Measurements from ENCODE around the gene GATA6.

Gene GATA6

DNA sequence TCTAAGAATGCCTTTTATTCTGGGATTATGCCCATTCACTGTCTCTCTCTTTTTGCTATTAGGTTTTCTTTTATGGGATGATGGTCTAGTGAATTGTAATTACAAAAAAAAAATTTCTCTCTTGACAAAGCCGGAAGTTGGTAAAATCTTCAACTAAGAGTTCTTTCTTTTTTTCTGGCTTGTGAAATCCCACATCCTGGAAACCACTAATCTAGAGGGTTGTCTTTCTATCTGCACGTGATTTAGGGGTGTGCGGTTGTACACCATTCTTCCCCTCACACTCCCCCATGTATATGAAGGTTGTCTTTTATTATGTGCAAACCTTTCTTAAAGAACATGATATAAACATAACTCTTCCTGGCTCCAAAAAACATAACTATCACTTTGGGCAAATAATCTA is 52.0 kb downstream of the GATA6 start:
- no peak for DNase-seq (ENCODE audit: low spot score)
- TF ChIP-seq CTCF (IDR thresholded peaks at IDR 0.05; ENCODE audit: borderline replicate concordance, control extremely low read depth, extremely low read depth, insufficient read depth, missing control alignments), result no peak
- in situ Hi-C loops (cut with MboI; ENCODE audit: low sequenced_read_pairs, unreplicated experiment), result no loop called here

DNA sequence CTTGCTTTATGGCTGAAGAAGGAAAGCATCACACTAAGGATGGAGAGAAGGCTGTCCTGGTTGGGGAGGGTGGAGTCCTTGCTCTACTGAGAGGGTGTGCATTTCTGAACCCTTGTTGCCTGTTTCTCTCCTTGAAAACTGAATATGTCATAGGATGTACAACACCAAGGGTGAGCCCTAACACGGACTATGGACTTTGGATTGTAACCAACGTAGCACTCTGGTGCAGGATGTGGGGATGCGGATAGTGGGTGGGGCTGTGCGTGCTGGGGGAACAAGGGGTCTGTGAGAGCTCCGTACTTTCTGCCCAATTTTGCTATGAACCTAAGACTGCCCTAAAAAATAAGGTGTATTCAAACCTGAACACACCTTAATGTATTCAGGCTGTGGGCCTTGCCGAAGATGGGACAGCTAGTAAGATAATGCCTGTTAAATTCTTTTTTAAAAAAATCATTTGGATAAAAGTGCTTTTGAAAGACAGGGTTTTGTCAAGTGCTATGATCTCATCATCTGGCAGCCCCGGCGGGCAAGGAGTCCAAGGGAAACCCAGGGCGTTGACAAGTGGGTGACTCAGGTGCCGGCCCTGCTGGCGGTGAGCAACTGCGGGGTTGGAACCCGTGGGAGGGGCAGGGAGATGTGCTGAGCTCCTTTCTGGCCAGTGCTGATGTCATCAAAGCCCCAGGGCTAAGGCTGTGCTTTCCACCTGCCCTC is 54.0 kb downstream of the GATA6 start:
- no peak for TF ChIP-seq CTCF (IDR thresholded peaks at IDR 0.05; ENCODE audit: borderline replicate concordance, control extremely low read depth, extremely low read depth, insufficient read depth, missing control alignments)
- in situ Hi-C loops (cut with MboI; ENCODE audit: low sequenced_read_pairs, unreplicated experiment), result no loop called here
- DNase-seq (ENCODE audit: low spot score), result no peak

GRCh38 chr18:22223965-22224322 is 54.6 kb downstream of the GATA6 start:
- no peak for DNase-seq (ENCODE audit: low spot score)
- in situ Hi-C loops (cut with MboI; ENCODE audit: low sequenced_read_pairs, unreplicated experiment), result no loop called here
- TF ChIP-seq CTCF (IDR thresholded peaks at IDR 0.05; ENCODE audit: borderline replicate concordance, control extremely low read depth, extremely low read depth, insufficient read depth, missing control alignments), result no peak

GRCh38 chr18:22224339-22224738 is 55.0 kb downstream of the GATA6 start:
- in situ Hi-C loops (cut with MboI; ENCODE audit: low sequenced_read_pairs, unreplicated experiment), result no loop called here
- TF ChIP-seq CTCF (IDR thresholded peaks at IDR 0.05; ENCODE audit: borderline replicate concordance, control extremely low read depth, extremely low read depth, insufficient read depth, missing control alignments), result no peak
- no peak for DNase-seq (ENCODE audit: low spot score)

- DNase-seq (ENCODE audit: low spot score), result no peak
- in situ Hi-C loops (cut with MboI; ENCODE audit: low sequenced_read_pairs, unreplicated experiment), result no loop called here
- TF ChIP-seq CTCF (IDR thresholded peaks at IDR 0.05; ENCODE audit: borderline replicate concordance, control extremely low read depth, extremely low read depth, insufficient read depth, missing control alignments), result no peak
These were observed 57.4 kb downstream of the GATA6 start for GRCh38 chr18:22226801-22227200.

GRCh38 chr18:22228976-22229375 is 59.6 kb downstream of the GATA6 start:
- in situ Hi-C loops (cut with MboI; ENCODE audit: low sequenced_read_pairs, unreplicated experiment), result no loop called here
- DNase-seq (ENCODE audit: low spot score), result no peak
- TF ChIP-seq CTCF (IDR thresholded peaks at IDR 0.05; ENCODE audit: borderline replicate concordance, control extremely low read depth, extremely low read depth, insufficient read depth, missing control alignments), result no peak

Data from GM13976 (cell line).